Esophagus muscularis mucosa (tissue), 4 donors: ENCODE data around the gene PDIA2. TPM values are rescaled to one million over a fixed set of nuclear protein-coding genes. Genes with fewer than 3 reads are reported as not detected.
"Not testable (repeated sequence)": the region's sequence is repeated elsewhere in the genome, so short reads cannot be mapped to it uniquely, and the experiment has no call there.

Source experiments
- DNase-seq: peaks from one replicate; pipeline ENCODE4 v3.0.0-alpha.2; 2017; ENCODE audit errors: extremely low spot score
- H3K27ac ChIP-seq, 4 donors: fragments of 200-600 bp; sonication (generic); replicated peaks in 1 of 4; 1 replicate in 3 of 4; 2 replicates in 1 of 4; pipeline ENCODE4 v1.5.1; 2016 to 2019; ENCODE audit warnings: mild to moderate bottlenecking in 1 of 4
- H3K27me3 ChIP-seq, 4 donors: fragments of 200-600 bp; sonication (generic); one replicate each; pipeline versions ENCODE4 v1.5.1 to v1.6.0; 2016 to 2019
- H3K36me3 ChIP-seq, 4 donors: fragments of 200-600 bp; sonication (generic); one replicate each; pipeline ENCODE4 v1.5.1; 2016 to 2019
- H3K4me1 ChIP-seq, 4 donors: fragments of 200-600 bp; sonication (generic); one replicate each; pipeline ENCODE4 v1.5.1; 2016 to 2019
- H3K4me3 ChIP-seq, 4 donors: fragments of 200-600 bp; sonication (generic); 1 replicate in 2 of 4; 2 replicates in 2 of 4; pipeline ENCODE4 v1.5.1; 2016 to 2019; ENCODE audit warnings: mild to moderate bottlenecking in 4 of 4, moderate library complexity in 1 of 4
- H3K9me3 ChIP-seq, 4 donors: fragments of 200-600 bp; sonication (generic); 1 replicate in 3 of 4; 2 replicates in 1 of 4; pipeline ENCODE4 v1.5.1; 2016 to 2019
- EP300 ChIP-seq: sonication (generic); formaldehyde crosslinking; IDR thresholded peaks from one replicate; pipeline ENCODE4 v1.6.1; 2017; ENCODE audit warnings: antibody characterized with exemption
- POLR2A ChIP-seq: fragments of 450-650 bp; IDR thresholded peaks from one replicate; pipeline ENCODE4 v1.6.1; 2017; ENCODE audit warnings: antibody characterized with exemption, moderate library complexity, mild to moderate bottlenecking, low read depth
- POLR2AphosphoS5 ChIP-seq, 2 donors: sonication (generic); formaldehyde crosslinking; IDR thresholded peaks; one replicate each; pipeline ENCODE4 v1.6.1; 2017; ENCODE audit warnings: antibody characterized with exemption in 2 of 2
- WGBS: methylation state at CpG from one replicate; pipeline ENCODE4 v1.1.5; 2018; 5-methylcytosine and 5-hydroxymethylcytosine counted together
- intact Hi-C: fragments of 100-400 bp; cut with DNase I; formaldehyde crosslinking; loops from one replicate; pipeline ENCODE4 v1.15.1; 2023
- total RNA-seq, 4 donors: library from RNA; depleted of rRNA; stranded (reverse); fragments of >200 nt; gene quantifications; one replicate each; pipeline versions ENCODE4 v1.1.0 to v1.2.1, GENCODE V29; 2016
- TF ChIP-seq, protein P1 (sequence below), 3 experiments: fragments of 200-600 bp in 2 of 3; fragments of 450-650 bp in 1 of 3; sonication (generic) in 2 of 3; IDR thresholded peaks; one replicate each; pipeline ENCODE4 v1.5.1; 2017 to 2019; ENCODE audit warnings: antibody characterized with exemption in 3 of 3, mild to moderate bottlenecking in 2 of 3, moderate library complexity in 1 of 3

Gene PDIA2
- total RNA-seq, 4 donors from 2014 or later = 0.23 to 1.2 (median 1.0) TPM; not detected in 1

DNA sequence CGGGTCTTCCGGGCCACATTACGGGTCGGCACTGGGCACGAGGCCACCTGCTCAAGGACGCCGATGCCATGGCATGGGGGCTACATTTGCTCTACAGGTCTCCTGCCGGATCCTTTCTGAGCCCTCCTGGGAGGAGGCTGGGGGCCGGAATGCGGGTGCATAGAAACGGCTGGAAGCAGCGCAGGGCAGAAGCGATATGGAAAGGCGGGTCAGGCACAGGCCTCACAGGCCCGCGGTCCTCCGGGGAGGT is 41.2 kb downstream of the PDIA2 start:
- intact Hi-C loops = no loop called here
- Histone ChIP-seq H3K4me3 (no peak overlapping the region), H3K27ac (no peak overlapping the region), H3K27me3 (no peaks in the 10 kb centered on the region), H3K4me1 (peaks cover 27 to 65% (median 39%) of the 10 kb centered on the region in 4 donors), H3K36me3 (peaks cover 0 to 10% (median 5%) of the 10 kb centered on the region in 4 donors), H3K9me3 (no peaks in the 10 kb centered on the region)
- DNase-seq = no peak
- no peak for TF ChIP-seq POLR2A
- TF ChIP-seq, protein P1, sequence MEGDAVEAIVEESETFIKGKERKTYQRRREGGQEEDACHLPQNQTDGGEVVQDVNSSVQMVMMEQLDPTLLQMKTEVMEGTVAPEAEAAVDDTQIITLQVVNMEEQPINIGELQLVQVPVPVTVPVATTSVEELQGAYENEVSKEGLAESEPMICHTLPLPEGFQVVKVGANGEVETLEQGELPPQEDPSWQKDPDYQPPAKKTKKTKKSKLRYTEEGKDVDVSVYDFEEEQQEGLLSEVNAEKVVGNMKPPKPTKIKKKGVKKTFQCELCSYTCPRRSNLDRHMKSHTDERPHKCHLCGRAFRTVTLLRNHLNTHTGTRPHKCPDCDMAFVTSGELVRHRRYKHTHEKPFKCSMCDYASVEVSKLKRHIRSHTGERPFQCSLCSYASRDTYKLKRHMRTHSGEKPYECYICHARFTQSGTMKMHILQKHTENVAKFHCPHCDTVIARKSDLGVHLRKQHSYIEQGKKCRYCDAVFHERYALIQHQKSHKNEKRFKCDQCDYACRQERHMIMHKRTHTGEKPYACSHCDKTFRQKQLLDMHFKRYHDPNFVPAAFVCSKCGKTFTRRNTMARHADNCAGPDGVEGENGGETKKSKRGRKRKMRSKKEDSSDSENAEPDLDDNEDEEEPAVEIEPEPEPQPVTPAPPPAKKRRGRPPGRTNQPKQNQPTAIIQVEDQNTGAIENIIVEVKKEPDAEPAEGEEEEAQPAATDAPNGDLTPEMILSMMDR (IDR thresholded peaks at IDR 0.05) = no peak
- TF ChIP-seq EP300 = no peak
- no peak for TF ChIP-seq POLR2AphosphoS5 (IDR thresholded peaks at IDR 0.05)
- 85% methylated on average over 16 of the region's 17 CpGs for WGBS

DNA sequence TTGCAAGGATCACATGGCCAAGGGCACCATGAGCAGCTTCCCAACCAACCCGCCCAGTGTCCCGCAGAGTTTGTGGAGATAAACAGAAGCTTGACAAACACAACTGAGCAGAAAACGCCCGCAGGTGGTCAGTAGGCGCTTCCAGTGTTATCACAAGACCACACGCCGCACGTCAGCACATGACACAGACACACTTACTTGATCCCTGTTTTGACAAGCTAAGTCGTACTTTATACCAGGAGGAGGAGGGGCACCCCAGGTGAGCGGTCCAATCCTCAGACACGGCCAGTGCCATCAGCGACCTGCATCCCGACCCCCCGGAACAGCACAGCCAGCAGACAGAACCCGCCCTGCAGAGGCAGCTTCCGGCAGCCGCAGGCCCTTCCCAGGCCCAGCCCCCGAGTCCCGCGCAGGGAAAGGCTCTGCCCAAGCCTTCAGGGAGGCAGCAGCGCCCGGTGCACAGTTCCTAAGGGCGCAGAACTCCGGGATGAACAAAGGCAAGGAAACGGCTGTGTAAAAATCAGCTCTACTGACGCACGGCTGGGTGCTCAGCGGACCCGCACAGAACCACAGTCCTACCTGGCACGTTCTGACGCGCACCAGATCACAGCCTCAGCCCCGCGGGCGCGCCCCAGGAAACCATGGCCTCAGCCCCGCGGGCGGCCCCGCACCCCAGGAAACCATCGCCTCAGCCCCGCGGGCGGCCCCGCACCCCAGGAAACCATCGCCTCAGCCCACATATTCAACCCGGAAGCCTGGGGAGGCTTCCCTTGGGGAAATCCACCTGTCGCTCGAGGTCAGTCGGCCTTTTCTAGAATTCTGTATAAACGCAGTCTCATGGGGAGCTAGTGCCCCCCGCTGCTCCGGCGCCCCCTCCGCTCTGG is 41.7 kb downstream of the PDIA2 start:
- no peaks in the 10 kb centered on the region for H3K9me3 ChIP-seq
- no peaks in the 10 kb centered on the region for H3K27me3 ChIP-seq
- peaks cover 27 to 65% (median 39%) of the 10 kb centered on the region in 4 donors for H3K4me1 ChIP-seq
- TF ChIP-seq POLR2A (no peak), EP300 (no peak), POLR2AphosphoS5 (IDR thresholded peaks at IDR 0.05) (no peak)
- TF ChIP-seq, protein P1 (IDR thresholded peaks at IDR 0.05) = no peak
- DNase-seq = no peak
- WGBS = 78% methylated on average over 32 of the region's 55 CpGs
- H3K36me3 ChIP-seq = peaks cover 0 to 9% (median 3%) of the 10 kb centered on the region in 4 donors
- H3K4me3 ChIP-seq = peak overlapping the region; percentile 8 to 21 (median 18)
- intact Hi-C loops = no loop called here
- H3K27ac ChIP-seq = peak overlapping the region in 2 of 4 donors; percentile 11 to 13

DNA sequence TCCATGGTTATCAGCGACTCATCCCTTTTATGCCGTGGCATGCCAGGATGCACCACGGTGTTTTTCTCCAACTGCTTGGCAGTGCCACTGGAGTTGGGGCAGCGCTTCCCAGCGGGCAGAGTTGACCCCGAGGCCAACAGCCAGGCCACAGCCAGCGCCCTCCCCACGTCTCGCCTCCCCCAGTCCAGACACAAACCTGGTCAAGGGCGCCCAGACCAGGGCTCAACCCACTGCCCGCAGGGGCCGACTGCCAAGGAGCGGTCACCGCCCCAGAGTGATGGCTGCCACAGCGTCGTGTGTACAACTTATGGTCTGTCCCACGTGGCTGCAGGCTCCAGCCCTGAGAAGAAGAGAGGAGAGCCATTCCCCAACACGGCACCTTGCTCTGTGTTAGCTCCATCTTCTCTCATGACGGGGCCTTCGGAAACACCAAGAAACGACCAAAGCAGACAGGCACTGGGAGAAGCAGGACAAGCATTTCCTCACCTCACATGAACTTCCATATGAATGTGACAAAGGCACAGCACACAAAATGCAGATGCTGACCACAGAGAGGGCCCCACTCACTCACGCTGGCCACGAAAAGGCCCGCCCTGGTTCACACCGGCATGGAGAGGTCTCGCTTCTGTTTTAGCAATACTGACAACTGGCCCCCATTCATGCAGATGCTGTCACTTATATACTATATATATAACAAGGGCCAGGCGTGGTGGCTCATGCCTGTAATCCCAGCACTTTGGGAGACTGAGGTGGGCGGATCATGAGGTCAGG is 42.6 kb downstream of the PDIA2 start:
- 71% methylated on average over 9 of the region's 28 CpGs for WGBS
- no peak for TF ChIP-seq POLR2A
- TF ChIP-seq EP300 = no peak
- TF ChIP-seq, protein P1 (IDR thresholded peaks at IDR 0.05) = no peak
- peaks cover 27 to 68% (median 41%) of the 10 kb centered on the region in 4 donors for H3K4me1 ChIP-seq
- H3K36me3 ChIP-seq = peaks cover 0 to 9% (median 3%) of the 10 kb centered on the region in 4 donors
- DNase-seq = no peak
- intact Hi-C loops = no loop called here
- H3K27me3 ChIP-seq = no peaks in the 10 kb centered on the region
- peak overlapping the region in 2 of 4 donors; percentile 11 to 13 for H3K27ac ChIP-seq
- peak overlapping the region in 2 of 4 donors; percentile 18 to 21 for H3K4me3 ChIP-seq
- H3K9me3 ChIP-seq = no peaks in the 10 kb centered on the region

DNA sequence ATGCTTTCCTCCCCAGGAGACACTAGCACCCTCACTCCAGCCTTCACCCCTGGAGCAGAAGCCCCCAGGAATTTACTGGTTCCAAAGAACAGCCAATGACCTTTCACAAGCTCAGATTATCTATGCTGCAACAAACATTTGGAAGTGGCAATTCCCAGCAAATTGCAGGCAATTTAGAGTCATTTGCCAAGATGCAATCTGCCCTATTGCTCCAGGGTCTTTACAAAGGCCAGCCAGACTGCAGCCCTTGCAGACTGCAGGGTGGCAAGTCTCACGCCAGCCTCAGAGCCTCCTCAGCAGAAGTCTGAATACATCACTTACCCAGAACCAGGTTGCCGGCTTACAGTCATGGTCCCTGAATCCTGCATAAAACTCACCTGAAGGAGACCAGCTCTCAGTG is 47.8 kb downstream of the PDIA2 start:
- peaks cover 0 to under 1% (median 0%) of the 10 kb centered on the region in 4 donors for H3K36me3 ChIP-seq
- 87% methylated on average over 2 of the region's 2 CpGs for WGBS
- H3K4me1 ChIP-seq = peaks cover 15 to 61% (median 39%) of the 10 kb centered on the region in 4 donors
- no peak overlapping the region for H3K27ac ChIP-seq
- DNase-seq = no peak
- H3K27me3 ChIP-seq = no peaks in the 10 kb centered on the region
- no peaks in the 10 kb centered on the region for H3K9me3 ChIP-seq
- intact Hi-C loops = no loop called here
- TF ChIP-seq EP300 = no peak
- TF ChIP-seq POLR2AphosphoS5 (IDR thresholded peaks at IDR 0.05) = no peak
- TF ChIP-seq, protein P1 (IDR thresholded peaks at IDR 0.05) = no peak
- no peak for TF ChIP-seq POLR2A
- H3K4me3 ChIP-seq = no peak overlapping the region

DNA sequence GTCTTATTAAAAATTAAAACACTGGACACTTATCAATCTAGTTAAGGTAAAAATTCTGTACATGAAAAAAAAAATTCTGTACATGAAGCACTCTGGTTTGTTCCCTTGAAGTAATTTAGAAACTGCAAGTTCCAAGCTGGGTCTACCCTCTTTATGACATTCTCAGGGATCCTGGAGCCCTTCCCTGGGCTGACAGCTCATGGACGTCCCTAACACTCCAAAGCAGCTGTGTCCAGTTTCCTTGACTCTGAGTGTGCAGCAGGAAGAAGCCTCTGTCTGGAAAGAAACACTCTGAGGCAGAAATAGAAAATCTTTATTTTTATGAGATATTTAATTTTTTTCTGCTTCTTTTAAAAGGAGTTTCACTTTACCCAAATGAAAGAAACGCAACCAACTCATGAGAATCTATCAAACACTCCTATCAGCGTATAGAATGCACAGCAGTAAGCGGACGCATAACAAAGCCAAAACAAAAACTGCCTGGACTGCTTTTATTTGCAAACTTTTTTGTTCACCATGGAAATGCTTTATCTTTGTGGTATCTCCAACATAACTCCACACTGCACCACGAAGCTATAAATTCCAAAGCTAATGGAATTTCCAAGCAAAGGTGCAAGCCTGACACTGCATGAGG is 48.3 kb downstream of the PDIA2 start:
- DNase-seq, H3K27me3 ChIP-seq, H3K36me3 ChIP-seq, H3K27ac ChIP-seq, intact Hi-C loops, H3K4me3 ChIP-seq, H3K9me3 ChIP-seq: not testable (repeated sequence)
- H3K4me1 ChIP-seq = peaks cover 15 to 63% (median 39%) of the 10 kb centered on the region in 4 donors
- WGBS = 47% methylated on average over 6 of the region's 6 CpGs
